DND-41 (cell line): ENCODE measurements around the gene NPM3.

Source experiments
- EZH2 ChIP-seq: IDR thresholded peaks from 3 replicates; pipeline ENCODE4 v1.6.1; 2012; ENCODE audit warnings: borderline replicate concordance, low read depth, mild to moderate bottlenecking, moderate library complexity, low read length, inconsistent platforms; ENCODE audit not compliant: severe bottlenecking
- TF ChIP-seq, protein P1 (sequence below): IDR thresholded peaks from 2 replicates; pipeline ENCODE4 v1.5.1; 2012; ENCODE audit warnings: borderline replicate concordance, low read length, moderate library complexity, mild to moderate bottlenecking; ENCODE audit not compliant: poor library complexity, severe bottlenecking; ENCODE audit errors: extremely low read depth

DNA sequence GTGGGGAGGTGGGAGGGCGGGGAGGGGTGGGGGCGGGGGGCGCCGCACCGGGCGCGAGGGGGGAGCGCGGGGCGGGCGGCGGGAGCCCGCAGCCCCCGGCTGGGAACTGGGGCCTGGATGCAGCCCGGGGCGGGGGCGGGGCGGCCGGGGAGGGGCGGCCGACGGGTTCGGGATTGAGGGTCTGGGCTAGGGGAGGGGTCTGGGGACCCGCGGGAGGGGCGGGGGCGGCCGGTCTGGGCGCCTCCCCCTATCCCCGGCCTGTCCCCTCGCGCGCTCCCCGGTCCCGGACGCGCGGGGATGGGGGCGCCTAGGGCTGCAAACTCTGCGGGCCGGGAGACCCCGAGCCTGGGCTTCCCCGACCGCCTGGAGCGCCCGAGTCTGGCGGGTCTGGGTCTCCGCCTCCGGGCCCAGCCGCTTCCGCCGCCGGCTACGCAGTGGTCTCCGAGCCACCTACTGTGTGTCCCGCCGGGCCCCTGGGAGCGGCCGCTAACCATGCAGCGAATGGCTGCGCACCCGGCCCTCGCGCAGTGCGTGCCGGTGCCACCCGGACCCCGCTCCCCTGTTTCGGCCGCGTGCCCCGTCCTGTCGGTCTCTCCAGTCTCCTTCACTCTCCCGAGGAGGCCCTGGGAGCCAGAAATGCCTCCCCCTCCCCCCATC lies 7.0 kb downstream of the NPM3 start:
- TF ChIP-seq, protein P1, sequence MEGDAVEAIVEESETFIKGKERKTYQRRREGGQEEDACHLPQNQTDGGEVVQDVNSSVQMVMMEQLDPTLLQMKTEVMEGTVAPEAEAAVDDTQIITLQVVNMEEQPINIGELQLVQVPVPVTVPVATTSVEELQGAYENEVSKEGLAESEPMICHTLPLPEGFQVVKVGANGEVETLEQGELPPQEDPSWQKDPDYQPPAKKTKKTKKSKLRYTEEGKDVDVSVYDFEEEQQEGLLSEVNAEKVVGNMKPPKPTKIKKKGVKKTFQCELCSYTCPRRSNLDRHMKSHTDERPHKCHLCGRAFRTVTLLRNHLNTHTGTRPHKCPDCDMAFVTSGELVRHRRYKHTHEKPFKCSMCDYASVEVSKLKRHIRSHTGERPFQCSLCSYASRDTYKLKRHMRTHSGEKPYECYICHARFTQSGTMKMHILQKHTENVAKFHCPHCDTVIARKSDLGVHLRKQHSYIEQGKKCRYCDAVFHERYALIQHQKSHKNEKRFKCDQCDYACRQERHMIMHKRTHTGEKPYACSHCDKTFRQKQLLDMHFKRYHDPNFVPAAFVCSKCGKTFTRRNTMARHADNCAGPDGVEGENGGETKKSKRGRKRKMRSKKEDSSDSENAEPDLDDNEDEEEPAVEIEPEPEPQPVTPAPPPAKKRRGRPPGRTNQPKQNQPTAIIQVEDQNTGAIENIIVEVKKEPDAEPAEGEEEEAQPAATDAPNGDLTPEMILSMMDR: no peak
- TF ChIP-seq EZH2: no peak
